HepG2 (cell line): Measurements from ENCODE around the gene TST. TPM values are rescaled to one million over a fixed set of nuclear protein-coding genes. Genes with fewer than 3 reads are reported as not detected.

Experiments used
- ASH2L ChIP-seq: fragments of 300-600, 200-600 bp; sonication (generic); IDR thresholded peaks from 2 replicates; pipeline ENCODE4 v1.7.0; 2017; ENCODE audit warnings: low read depth, mild to moderate bottlenecking, moderate library complexity, mixed read lengths, low read length; ENCODE audit not compliant: insufficient read length
- CEBPB ChIP-seq: IDR thresholded peaks from 2 replicates; pipeline ENCODE4 v1.6.1; 2011; ENCODE audit warnings: low read depth, low read length, improper control_type of control experiment, borderline replicate concordance
- EP300 ChIP-seq, 3 experiments: sonication (generic) in 1 of 3; formaldehyde crosslinking in 1 of 3; IDR thresholded peaks; 2 replicates each; pipeline versions ENCODE4 v1.5.1 to v1.6.1; 2011 to 2020; ENCODE audit warnings: low read depth in 2 of 3, low read length in 2 of 3, borderline replicate concordance in 1 of 3, improper control_type of control experiment in 1 of 3, mild to moderate bottlenecking in 1 of 3, missing genetic modification reagents in 1 of 3, moderate library complexity in 1 of 3
- HMG20B ChIP-seq: conservative IDR thresholded peaks from 2 replicates; pipeline ENCODE4 v1.6.1; 2016; ENCODE audit warnings: missing genetic modification reagents, missing compliant biosample characterization
- NAIF1 ChIP-seq: sonication (generic); formaldehyde crosslinking; IDR thresholded peaks from 2 replicates; pipeline ENCODE4 v1.5.0; 2020; ENCODE audit warnings: mild to moderate bottlenecking, missing genetic modification reagents, borderline replicate concordance
- NBN ChIP-seq: fragments of 450-650 bp; conservative IDR thresholded peaks from 2 replicates; pipeline ENCODE4 v1.6.1; 2017
- NR1H2 ChIP-seq: sonication (generic); formaldehyde crosslinking; IDR thresholded peaks from 2 replicates; pipeline ENCODE4 v1.8.1; 2022; ENCODE audit warnings: low read depth, missing genetic modification reagents, borderline replicate concordance
- POLR2AphosphoS5 ChIP-seq: IDR thresholded peaks from 2 replicates; pipeline ENCODE4 v1.6.1; 2012; ENCODE audit warnings: low read depth, low read length
- STAG1 ChIP-seq: sonication (generic); formaldehyde crosslinking; IDR thresholded peaks from 2 replicates; pipeline ENCODE4 v1.4.0; 2020; ENCODE audit warnings: missing genetic modification reagents
- TGIF2 ChIP-seq: IDR thresholded peaks from 2 replicates; pipeline ENCODE4 v1.6.1; 2016; ENCODE audit warnings: control low read depth, missing compliant biosample characterization
- XRCC5 ChIP-seq: fragments of 200-400 bp; formaldehyde crosslinking; optimal IDR thresholded peaks from 2 replicates; pipeline ENCODE3; 2017; ENCODE audit warnings: mild to moderate bottlenecking, low read length
- ZNF44 ChIP-seq: sonication (generic); formaldehyde crosslinking; IDR thresholded peaks from 2 replicates; pipeline ENCODE4 v1.5.1; 2020; ENCODE audit warnings: mild to moderate bottlenecking, missing genetic modification reagents
- polyA plus RNA-seq, 8 experiments: library from polyadenylated mRNA; depleted of rRNA in 3 of 8; stranded (reverse) in 7 of 8; unstranded in 1 of 8; fragments of >200 nt; fragmentation: Illumina TruSeq in 4 of 8; extraction: Trizol in 4 of 8; gene quantifications; 2 replicates each; pipeline versions ENCODE4 v1.2.1 to v1.2.3, GENCODE V29; 2011 to 2016; ENCODE audit warnings: low read depth in 4 of 8, missing spikeins in 1 of 8, mixed read lengths in 1 of 8; ENCODE audit not compliant: insufficient read depth in 1 of 8
- total RNA-seq, 5 experiments: library from RNA; depleted of rRNA; stranded (reverse); fragments of >200 nt; fragmentation: Illumina TruSeq; extraction: Trizol; gene quantifications; 2 replicates each; pipeline ENCODE4 v1.2.3, GENCODE V29; 2016; ENCODE audit warnings: low read depth in 1 of 5
- TF ChIP-seq, protein P1 (sequence below): IDR thresholded peaks from 2 replicates; pipeline ENCODE4 v1.6.1; 2016; ENCODE audit warnings: mild to moderate bottlenecking
- TF ChIP-seq, protein P2 (sequence below): sonication (generic); formaldehyde crosslinking; IDR thresholded peaks from 2 replicates; pipeline ENCODE4 v1.5.0; 2020; ENCODE audit warnings: mild to moderate bottlenecking, missing genetic modification reagents
- TF ChIP-seq, protein P3 (sequence below): sonication (generic); formaldehyde crosslinking; IDR thresholded peaks from 2 replicates; pipeline ENCODE4 v1.4.0; 2020; ENCODE audit warnings: missing genetic modification reagents
- TF ChIP-seq, protein P4 (sequence below): IDR thresholded peaks from 2 replicates; pipeline ENCODE4 v1.6.1; 2016; ENCODE audit warnings: missing compliant biosample characterization, missing genetic modification reagents, borderline replicate concordance
- TF ChIP-seq, protein P5 (sequence below): sonication (generic); formaldehyde crosslinking; IDR thresholded peaks from 2 replicates; pipeline ENCODE4 v1.8.0; 2022; ENCODE audit warnings: mild to moderate bottlenecking, missing genetic modification reagents, moderate library complexity

The TST gene
- total and polyA plus RNA-seq, 2 of the 13 experiments (the other 11 are each of a cell fraction or from before 2014, with no cell fraction given), result 44.6 to 63.6 TPM

DNA sequence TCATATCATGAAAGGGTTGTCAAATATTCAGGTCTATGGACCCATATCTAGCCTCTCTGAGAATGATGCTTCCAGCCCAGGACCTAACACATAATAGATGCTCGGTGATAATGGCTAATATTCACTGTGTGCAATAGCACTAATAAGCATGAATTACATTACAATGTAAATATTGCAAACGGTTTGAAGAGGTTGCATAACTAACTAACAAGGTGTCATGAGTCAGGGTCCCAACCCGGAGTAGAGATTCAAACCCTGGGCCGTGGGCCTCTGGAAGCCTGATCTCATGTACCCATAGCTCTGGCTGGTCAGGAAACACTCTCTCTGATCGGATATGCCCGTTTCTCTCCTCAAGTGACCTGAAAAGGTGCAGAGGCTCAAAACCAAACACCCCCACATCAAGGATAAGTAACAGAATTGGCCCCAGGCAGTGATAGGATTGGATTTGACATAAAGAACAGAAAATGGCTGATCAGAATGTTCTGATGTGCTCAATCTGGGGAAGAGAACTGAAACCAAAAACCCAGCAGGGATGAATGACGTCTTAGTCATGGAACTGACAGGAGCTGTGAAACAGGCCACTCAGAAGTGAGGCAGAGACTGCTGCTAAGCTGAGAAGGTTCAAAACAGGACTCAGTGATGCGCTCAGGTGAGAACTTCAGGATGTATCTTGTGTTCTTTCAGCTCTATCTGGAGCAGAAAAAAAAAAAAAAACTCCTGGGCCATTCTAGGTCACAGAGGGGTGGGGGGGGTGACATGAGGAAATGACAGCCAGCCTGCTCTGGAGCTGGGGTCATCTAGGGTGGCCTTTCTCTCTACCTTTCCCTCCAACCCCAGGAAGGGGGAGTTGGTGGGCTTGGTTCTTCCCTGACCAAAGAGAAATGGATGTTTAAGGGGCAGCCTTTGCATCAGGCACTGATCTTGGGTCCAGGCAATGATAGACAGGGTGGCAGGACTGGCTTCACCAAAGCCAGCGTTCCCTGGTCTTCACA, 25.7 kb upstream of the TST start (continued):
- TF ChIP-seq, protein P1, sequence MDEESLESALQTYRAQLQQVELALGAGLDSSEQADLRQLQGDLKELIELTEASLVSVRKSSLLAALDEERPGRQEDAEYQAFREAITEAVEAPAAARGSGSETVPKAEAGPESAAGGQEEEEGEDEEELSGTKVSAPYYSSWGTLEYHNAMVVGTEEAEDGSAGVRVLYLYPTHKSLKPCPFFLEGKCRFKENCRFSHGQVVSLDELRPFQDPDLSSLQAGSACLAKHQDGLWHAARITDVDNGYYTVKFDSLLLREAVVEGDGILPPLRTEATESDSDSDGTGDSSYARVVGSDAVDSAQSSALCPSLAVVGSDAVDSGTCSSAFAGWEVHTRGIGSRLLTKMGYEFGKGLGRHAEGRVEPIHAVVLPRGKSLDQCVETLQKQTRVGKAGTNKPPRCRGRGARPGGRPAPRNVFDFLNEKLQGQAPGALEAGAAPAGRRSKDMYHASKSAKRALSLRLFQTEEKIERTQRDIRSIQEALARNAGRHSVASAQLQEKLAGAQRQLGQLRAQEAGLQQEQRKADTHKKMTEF, result 0 out of 2 replicates have a peak, but pooled peaks have one; percentile 1
- TF ChIP-seq ZNF44 (CRISPR knock-in tag), result no peak
- TF ChIP-seq, protein P2, sequence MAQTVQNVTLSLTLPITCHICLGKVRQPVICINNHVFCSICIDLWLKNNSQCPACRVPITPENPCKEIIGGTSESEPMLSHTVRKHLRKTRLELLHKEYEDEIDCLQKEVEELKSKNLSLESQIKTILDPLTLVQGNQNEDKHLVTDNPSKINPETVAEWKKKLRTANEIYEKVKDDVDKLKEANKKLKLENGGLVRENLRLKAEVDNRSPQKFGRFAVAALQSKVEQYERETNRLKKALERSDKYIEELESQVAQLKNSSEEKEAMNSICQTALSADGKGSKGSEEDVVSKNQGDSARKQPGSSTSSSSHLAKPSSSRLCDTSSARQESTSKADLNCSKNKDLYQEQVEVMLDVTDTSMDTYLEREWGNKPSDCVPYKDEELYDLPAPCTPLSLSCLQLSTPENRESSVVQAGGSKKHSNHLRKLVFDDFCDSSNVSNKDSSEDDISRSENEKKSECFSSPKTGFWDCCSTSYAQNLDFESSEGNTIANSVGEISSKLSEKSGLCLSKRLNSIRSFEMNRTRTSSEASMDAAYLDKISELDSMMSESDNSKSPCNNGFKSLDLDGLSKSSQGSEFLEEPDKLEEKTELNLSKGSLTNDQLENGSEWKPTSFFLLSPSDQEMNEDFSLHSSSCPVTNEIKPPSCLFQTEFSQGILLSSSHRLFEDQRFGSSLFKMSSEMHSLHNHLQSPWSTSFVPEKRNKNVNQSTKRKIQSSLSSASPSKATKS (CRISPR knock-in tag), result no peak
- TF ChIP-seq XRCC5, result no peak
- TF ChIP-seq, protein P3, sequence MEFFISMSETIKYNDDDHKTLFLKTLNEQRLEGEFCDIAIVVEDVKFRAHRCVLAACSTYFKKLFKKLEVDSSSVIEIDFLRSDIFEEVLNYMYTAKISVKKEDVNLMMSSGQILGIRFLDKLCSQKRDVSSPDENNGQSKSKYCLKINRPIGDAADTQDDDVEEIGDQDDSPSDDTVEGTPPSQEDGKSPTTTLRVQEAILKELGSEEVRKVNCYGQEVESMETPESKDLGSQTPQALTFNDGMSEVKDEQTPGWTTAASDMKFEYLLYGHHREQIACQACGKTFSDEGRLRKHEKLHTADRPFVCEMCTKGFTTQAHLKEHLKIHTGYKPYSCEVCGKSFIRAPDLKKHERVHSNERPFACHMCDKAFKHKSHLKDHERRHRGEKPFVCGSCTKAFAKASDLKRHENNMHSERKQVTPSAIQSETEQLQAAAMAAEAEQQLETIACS (CRISPR knock-in tag), result no peak
- no peak for TF ChIP-seq HMG20B (CRISPR knock-in tag)
- no peak for TF ChIP-seq NAIF1
- TF ChIP-seq NR1H2 (CRISPR knock-in tag), result no peak
- TF ChIP-seq ASH2L, result no peak
- TF ChIP-seq CEBPB, result peak; percentile 88
- TF ChIP-seq TGIF2, result no peak
- 0 out of 4 replicates have a peak, but pooled peaks of 1 of the 2 experiments have one; percentile 3 for TF ChIP-seq EP300 (IDR thresholded peaks at IDR 0.05; ENCODE audit: low read depth in 2 of 2, low read length in 2 of 2)
- no peak for TF ChIP-seq EP300 (CRISPR knock-in tag; IDR thresholded peaks at IDR 0.05; ENCODE audit: borderline replicate concordance)
- TF ChIP-seq, protein P4, sequence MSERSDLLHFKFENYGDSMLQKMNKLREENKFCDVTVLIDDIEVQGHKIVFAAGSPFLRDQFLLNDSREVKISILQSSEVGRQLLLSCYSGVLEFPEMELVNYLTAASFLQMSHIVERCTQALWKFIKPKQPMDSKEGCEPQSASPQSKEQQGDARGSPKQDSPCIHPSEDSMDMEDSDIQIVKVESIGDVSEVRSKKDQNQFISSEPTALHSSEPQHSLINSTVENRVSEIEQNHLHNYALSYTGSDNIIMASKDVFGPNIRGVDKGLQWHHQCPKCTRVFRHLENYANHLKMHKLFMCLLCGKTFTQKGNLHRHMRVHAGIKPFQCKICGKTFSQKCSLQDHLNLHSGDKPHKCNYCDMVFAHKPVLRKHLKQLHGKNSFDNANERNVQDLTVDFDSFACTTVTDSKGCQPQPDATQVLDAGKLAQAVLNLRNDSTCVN (CRISPR knock-in tag), result peak; percentile 65; the same call in 1 of the 2 replicates
- TF ChIP-seq STAG1 (CRISPR knock-in tag), result no peak
- TF ChIP-seq, protein P5, sequence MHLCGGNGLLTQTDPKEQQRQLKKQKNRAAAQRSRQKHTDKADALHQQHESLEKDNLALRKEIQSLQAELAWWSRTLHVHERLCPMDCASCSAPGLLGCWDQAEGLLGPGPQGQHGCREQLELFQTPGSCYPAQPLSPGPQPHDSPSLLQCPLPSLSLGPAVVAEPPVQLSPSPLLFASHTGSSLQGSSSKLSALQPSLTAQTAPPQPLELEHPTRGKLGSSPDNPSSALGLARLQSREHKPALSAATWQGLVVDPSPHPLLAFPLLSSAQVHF (CRISPR knock-in tag), result no peak
- TF ChIP-seq POLR2AphosphoS5, result no peak
- TF ChIP-seq NBN, result no peak
